ENCODE data around the gene EFNA2. TPM values are rescaled to one million over a fixed set of nuclear protein-coding genes. Genes with fewer than 3 reads are reported as not detected.
"Not testable (repeated sequence)": the region's sequence is repeated elsewhere in the genome, so short reads cannot be mapped to it uniquely, and the experiment has no call there.

Gene EFNA2
- total RNA-seq, 1 donor from 2014 or later, result not detected

DNA sequence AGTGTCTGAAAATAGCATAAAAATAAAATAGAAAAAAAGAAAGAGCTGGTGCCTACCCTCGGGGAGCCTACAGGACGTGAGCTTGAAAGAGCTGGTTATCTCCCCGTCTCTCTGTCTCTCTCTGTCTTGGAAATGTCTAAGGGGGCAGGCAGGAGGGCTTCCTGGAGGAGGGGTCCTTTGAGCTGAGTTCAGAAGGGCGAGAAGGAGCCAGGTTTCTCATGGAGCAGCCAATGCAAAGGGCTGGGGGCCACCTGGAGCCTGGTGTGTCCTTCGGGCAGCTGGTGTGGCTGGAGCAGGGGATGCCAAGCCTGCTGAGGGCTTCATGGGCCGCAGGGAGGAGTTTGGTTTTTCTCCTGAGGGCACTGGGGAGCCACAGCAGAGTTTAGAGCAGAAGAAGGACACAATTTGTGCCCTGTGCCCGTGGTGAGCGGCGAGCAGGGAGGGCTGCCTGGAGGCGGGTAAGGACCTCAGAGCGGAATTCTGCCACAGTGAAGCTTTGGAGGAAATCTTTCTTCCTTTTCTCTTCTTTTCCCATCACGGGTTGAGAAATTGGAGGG is 38.7 kb downstream of the EFNA2 start:
- peak overlapping the region; percentile 40 to 50 for H3K4me3 ChIP-seq
- TF ChIP-seq POLR2A (IDR thresholded peaks at IDR 0.05) (no peak), CTCF (IDR thresholded peaks at IDR 0.05) (no peak), POLR2AphosphoS5 (IDR thresholded peaks at IDR 0.05; ENCODE audit: insufficient read depth in 1 of 2, low read depth in 1 of 2) (no peak)
- intact Hi-C loops (cut with DNase I), result no loop called here
- H3K36me3 ChIP-seq, result no peaks in the 10 kb centered on the region
- H3K9me3 ChIP-seq, result no peaks in the 10 kb centered on the region
- H3K27me3 ChIP-seq, result peaks cover 6% of the 10 kb centered on the region
- DNase-seq (ENCODE audit: extremely low spot score in 2 of 2), result no peak
- H3K27ac ChIP-seq, result peak overlapping the region; percentile 79
- peaks cover 15% of the 10 kb centered on the region for H3K4me1 ChIP-seq

DNA sequence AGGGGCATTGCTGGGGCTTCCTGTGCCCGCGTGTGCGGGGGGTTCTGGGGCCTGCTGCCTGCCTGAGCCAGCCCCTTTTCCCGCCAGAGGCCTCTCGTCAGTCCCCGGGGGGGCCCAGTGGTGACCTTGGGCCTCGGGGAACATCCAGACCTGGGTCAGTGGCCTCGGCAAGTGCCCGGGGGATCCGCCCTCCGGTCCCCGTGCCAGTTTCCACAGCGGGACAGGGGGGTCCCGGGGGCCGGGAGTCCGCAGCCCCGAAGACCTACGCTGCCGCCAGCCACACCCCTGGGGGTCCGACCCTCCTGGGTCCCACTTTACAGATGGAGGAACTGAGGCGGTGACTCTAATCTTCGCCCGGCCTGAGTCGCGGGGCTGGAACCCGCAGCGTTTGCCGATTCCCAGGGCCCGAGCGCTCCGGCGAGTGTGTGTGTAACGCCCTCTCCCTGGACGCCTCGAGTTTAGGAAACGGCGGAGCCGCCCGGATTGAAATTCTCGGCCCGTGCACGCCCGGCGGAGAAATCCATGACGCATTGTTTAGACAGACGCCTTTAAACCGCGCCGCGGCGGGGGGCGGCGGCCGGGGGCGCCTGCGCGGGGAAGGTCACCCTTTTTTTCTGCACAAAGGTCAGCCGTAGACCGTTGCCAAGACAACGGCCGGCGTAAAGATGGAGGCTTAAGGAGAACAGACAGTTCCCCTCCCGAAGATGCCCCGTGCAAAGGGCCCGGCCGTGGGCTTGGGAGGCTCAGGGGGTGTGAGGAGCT is 39.3 kb downstream of the EFNA2 start:
- H3K4me3 ChIP-seq, result peak overlapping the region; percentile 40 to 50
- H3K4me1 ChIP-seq, result peaks cover 15% of the 10 kb centered on the region
- peak overlapping the region; percentile 79 for H3K27ac ChIP-seq
- H3K27me3 ChIP-seq, result peaks cover 6% of the 10 kb centered on the region
- no peaks in the 10 kb centered on the region for H3K9me3 ChIP-seq
- TF ChIP-seq POLR2AphosphoS5 (IDR thresholded peaks at IDR 0.05; ENCODE audit: insufficient read depth in 1 of 2, low read depth in 1 of 2) (peak in 1 of 2 donors; percentile 51), POLR2A (IDR thresholded peaks at IDR 0.05) (no peak)
- H3K36me3 ChIP-seq, result no peaks in the 10 kb centered on the region
- intact Hi-C loops (cut with DNase I), result no loop called here
- no peak for DNase-seq (ENCODE audit: extremely low spot score in 2 of 2)

DNA sequence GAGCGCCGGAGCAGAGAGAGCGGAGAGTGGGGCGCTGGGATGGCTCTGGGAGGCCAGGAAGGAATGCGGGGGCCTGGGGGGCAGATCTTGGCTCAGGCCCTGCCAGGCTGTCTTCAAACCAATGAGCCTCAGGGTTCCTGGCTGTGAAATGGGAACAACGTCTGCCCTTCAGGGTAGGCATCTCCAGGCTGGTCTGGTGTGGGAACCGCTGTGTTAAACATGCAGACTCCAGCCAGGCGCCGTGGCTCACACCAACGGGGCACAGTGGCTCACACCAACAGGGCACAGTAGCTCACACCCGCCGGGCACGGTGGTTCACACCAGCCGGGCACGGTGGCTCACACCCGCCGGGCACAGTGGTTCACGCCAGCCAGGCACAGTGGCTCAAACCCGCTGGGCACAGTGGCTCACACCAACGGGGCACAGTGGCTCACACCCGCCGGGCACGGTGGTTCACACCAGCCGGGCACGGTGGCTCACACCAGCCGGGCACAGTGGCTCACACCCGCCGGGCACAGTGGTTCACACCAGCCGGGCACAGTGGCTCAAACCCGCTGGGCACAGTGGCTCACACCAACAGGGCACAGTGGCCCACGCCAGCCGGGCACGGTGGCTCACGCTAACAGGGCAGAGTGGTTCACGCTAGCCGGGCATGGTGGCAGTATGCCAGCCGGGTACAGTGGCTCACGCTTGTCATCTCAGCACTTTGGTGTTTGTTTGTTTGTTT is 40.1 kb downstream of the EFNA2 start:
- peaks cover 15% of the 10 kb centered on the region for H3K4me1 ChIP-seq
- peak overlapping the region; percentile 79 for H3K27ac ChIP-seq
- TF ChIP-seq CTCF (IDR thresholded peaks at IDR 0.05), result no peak
- no peak for TF ChIP-seq POLR2A (IDR thresholded peaks at IDR 0.05)
- TF ChIP-seq POLR2AphosphoS5 (IDR thresholded peaks at IDR 0.05; ENCODE audit: insufficient read depth in 1 of 2, low read depth in 1 of 2), result no peak
- intact Hi-C loops (cut with DNase I), result no loop called here
- peaks cover 6% of the 10 kb centered on the region for H3K27me3 ChIP-seq
- DNase-seq (ENCODE audit: extremely low spot score in 2 of 2), result no peak
- no peaks in the 10 kb centered on the region for H3K9me3 ChIP-seq
- H3K4me3 ChIP-seq, result peak overlapping the region; percentile 40 to 50
- H3K36me3 ChIP-seq, result no peaks in the 10 kb centered on the region

- H3K4me3 ChIP-seq, result no peak overlapping the region
- no peaks in the 10 kb centered on the region for H3K9me3 ChIP-seq
- no peak for DNase-seq (ENCODE audit: extremely low spot score in 2 of 2)
- H3K4me1 ChIP-seq, result peaks cover 15% of the 10 kb centered on the region
- peaks cover 2% of the 10 kb centered on the region for H3K27me3 ChIP-seq
- TF ChIP-seq CTCF (IDR thresholded peaks at IDR 0.05) (no peak), POLR2A (IDR thresholded peaks at IDR 0.05) (no peak), POLR2AphosphoS5 (IDR thresholded peaks at IDR 0.05; ENCODE audit: insufficient read depth in 1 of 2, low read depth in 1 of 2) (no peak)
- intact Hi-C loops (cut with DNase I), result no loop called here
- no peak overlapping the region for H3K27ac ChIP-seq
- no peaks in the 10 kb centered on the region for H3K36me3 ChIP-seq
Observed at GRCh38 chr19:1327125-1327524, 41.5 kb downstream of the EFNA2 start.

GRCh38 chr19:1332208-1332607 is 46.5 kb downstream of the EFNA2 start:
- DNase-seq (ENCODE audit: extremely low spot score in 2 of 2); H3K27me3 ChIP-seq; H3K9me3 ChIP-seq; H3K36me3 ChIP-seq; intact Hi-C loops (cut with DNase I); H3K4me3 ChIP-seq; H3K27ac ChIP-seq; H3K4me1 ChIP-seq: not testable (repeated sequence)

All from vagina (tissue), 2 donors.